ENCODE results near the gene NOPCHAP1.
"Not testable (repeated sequence)": the region's sequence is repeated elsewhere in the genome, so short reads cannot be mapped to it uniquely, and the experiment has no call there.

NOPCHAP1 gene, protein sequence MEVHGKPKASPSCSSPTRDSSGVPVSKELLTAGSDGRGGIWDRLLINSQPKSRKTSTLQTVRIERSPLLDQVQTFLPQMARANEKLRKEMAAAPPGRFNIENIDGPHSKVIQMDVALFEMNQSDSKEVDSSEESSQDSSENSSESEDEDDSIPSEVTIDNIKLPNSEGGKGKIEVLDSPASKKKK

DNA sequence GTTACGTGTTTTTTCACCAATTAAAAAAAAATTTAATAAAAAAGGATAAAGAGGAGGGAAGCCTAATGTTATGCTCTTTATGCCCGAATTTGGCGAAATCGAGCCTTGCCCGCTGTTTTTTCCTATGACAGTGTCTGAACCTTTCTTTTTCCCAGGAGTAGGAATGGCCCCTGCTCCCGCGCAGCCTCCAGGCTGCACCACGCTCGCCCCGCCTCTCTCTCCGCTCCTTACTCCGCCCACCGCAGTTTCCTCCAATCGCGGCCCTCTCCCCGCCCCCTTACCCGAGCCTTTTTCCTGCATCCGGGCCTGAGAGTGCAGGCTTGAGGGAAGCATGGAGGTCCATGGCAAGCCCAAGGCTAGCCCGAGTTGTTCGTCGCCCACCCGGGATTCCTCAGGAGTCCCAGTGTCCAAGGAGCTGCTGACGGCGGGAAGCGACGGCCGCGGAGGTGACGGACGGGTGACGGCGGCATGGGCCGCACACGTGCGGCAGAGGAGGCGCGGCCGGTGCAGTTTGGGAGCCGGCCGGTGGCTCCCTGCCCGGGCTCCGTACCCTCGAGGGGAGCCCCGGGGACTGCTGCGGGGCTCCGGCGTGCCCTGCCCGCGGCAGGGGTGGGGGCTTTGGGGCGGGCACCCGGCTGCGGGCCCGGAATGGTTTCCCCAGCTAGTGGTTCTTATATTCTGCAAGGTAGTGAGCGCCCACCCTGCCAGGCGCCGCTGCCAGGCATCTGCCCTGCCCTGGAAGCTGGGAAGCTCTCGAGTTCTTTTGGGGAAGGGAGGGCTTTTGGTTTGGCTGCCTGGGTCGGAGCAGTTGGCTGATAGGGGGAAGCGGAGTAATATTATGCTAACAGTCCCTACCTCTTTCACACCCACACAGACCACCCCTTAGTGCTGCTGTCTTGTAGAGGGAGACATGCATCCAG, at the start of gene NOPCHAP1:
Gene NOPCHAP1, plus strand, starts transcription at position 295 of the 920 bp plus-strand sequence. Its CDS starts 37 bp downstream, at position 332.
- DNase-seq (ENCODE audit: low read depth), result peak; percentile 89
- peak within 1 kb of the TSS; percentile 77 for H3K4me3 ChIP-seq (ENCODE audit: low read length)
- TF ChIP-seq, protein P1, sequence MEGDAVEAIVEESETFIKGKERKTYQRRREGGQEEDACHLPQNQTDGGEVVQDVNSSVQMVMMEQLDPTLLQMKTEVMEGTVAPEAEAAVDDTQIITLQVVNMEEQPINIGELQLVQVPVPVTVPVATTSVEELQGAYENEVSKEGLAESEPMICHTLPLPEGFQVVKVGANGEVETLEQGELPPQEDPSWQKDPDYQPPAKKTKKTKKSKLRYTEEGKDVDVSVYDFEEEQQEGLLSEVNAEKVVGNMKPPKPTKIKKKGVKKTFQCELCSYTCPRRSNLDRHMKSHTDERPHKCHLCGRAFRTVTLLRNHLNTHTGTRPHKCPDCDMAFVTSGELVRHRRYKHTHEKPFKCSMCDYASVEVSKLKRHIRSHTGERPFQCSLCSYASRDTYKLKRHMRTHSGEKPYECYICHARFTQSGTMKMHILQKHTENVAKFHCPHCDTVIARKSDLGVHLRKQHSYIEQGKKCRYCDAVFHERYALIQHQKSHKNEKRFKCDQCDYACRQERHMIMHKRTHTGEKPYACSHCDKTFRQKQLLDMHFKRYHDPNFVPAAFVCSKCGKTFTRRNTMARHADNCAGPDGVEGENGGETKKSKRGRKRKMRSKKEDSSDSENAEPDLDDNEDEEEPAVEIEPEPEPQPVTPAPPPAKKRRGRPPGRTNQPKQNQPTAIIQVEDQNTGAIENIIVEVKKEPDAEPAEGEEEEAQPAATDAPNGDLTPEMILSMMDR (IDR thresholded peaks at IDR 0.05; ENCODE audit: insufficient read depth, low read depth, low read length, missing control alignments), result no peak

DNA sequence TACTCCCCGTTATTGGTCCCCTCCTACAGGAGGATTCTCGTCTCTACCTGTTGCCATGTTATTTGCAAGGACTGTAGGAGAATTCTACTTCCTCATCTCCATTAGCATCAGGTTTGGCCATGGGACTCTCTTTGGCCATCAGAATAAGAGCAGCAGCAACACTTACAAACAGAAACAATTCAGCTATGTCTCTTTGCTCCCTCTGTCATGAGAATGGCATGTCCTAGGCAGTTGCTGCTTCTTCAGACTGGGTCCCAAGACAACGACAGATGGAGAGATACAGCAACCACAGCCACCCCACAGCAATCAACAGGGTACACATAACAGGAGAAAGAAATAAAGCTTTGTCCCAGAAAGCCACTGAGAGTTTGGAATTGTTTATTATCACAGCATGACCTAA, 47.7 kb upstream of the NOPCHAP1 start:
- TF ChIP-seq, protein P1 (IDR thresholded peaks at IDR 0.05; ENCODE audit: insufficient read depth, low read depth, low read length, missing control alignments), result no peak
- DNase-seq (ENCODE audit: low read depth), result no peak
- no peak overlapping the region for H3K4me3 ChIP-seq (ENCODE audit: low read length)

DNA sequence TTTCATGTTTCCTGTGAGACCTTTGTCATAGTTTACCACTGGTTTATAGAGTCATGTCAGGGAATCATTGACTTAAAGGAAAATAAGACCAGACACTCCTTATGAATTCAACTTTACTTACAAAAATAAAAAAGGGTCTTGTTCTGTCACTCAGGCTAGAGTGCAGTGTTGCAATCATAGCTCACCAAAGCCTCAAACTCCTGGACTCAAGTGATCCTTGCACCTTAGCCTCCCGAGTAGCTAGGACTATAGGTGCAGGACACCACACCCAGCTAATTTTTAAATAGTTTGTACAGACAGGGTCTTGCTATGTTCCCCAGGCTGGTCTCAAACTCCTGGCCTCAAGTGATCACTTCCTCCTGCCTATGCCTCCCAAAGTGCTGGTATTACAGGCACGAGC, 47.0 kb upstream of the NOPCHAP1 start:
- TF ChIP-seq, protein P1 (IDR thresholded peaks at IDR 0.05; ENCODE audit: insufficient read depth, low read depth, low read length, missing control alignments), result no peak
- H3K4me3 ChIP-seq (ENCODE audit: low read length), result no peak overlapping the region

DNA sequence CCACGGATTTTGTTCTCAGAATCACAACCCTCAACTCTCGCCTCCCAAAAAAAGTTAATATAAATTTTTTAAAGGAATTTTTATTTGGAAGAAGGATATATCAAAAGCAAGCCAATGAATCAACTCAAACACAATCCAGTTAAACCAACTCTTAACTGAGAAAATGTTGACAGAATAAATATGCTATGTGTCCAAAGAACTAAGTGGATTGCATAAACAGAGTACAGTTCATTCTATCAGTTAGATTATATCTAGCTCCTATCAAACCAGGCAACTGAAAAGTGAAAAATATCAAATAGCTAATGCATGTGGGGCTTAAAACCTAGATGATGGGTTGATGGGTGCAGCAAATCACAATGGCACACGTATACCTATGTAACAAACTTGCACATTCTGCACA, 44.7 kb upstream of the NOPCHAP1 start:
- DNase-seq (ENCODE audit: low read depth), result no peak
- TF ChIP-seq, protein P1 (IDR thresholded peaks at IDR 0.05; ENCODE audit: insufficient read depth, low read depth, low read length, missing control alignments), result no peak
- H3K4me3 ChIP-seq (ENCODE audit: low read length), result no peak overlapping the region

More for the DNA sequence above, 47.0 kb upstream of the NOPCHAP1 start:
- no peak for DNase-seq (ENCODE audit: low read depth)

DNA sequence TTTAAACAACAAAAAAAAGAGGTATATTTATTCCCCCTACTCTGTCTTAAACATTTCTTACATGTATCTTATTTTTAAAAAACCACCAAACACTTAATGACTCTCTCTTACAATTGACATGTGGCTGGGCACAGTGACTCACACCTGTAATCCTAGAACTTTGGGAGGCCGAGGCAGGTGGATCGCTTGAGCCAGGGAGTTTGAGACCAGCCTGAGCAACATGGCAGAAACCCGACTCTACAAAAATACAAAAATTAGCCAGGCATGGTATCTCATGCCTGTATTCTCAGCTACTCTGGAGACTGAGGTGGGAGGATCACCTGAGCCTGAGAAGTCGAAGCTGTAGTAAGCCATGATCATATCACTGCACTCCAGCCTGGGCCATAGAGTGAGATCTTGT, 44.0 kb upstream of the NOPCHAP1 start:
- TF ChIP-seq, protein P1 (IDR thresholded peaks at IDR 0.05; ENCODE audit: insufficient read depth, low read depth, low read length, missing control alignments), result no peak
- no peak overlapping the region for H3K4me3 ChIP-seq (ENCODE audit: low read length)
- DNase-seq (ENCODE audit: low read depth), result peak; percentile 24

DNA sequence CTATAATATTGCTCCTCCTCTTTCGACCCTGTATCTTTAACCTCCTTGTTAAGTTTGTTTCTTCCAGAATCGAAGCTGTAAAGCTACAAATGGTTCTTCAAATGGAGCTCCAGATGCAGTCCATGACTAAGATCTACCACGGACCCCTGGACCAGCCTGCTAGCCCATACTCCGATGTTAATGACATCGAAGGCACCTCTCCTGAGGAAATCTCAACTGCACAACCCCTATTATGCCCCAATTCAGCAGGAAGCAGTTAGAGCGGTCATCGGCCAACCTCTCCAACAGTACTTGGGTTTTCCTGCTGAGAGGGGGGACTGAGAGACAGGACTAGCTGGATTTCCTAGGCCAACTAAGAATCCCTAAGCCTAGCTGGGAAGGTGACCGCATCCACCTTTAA, 42.7 kb upstream of the NOPCHAP1 start:
- not testable (repeated sequence) for DNase-seq (ENCODE audit: low read depth); H3K4me3 ChIP-seq (ENCODE audit: low read length)

DNA sequence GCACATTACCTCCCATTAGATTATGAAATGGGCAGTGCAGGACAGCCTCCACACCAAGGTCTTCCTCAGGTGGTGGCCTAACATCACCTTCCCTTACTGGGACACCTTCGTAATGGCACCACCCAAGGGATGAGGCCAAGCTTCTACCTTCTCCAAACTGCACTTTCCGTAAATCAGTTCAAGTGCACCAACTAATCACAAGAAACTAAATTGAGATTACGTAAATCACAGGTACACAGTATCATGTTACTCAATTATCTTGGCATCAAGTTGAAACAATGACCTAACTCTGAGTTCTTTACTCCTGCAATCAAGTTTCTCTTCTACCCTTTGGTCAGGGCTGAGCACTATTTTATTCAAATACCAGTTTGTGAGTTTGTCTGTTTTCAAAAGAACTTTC, 41.9 kb upstream of the NOPCHAP1 start:
- peak; percentile 75 for DNase-seq (ENCODE audit: low read depth)
- no peak overlapping the region for H3K4me3 ChIP-seq (ENCODE audit: low read length)
- TF ChIP-seq, protein P1 (IDR thresholded peaks at IDR 0.05; ENCODE audit: insufficient read depth, low read depth, low read length, missing control alignments), result no peak

DNA sequence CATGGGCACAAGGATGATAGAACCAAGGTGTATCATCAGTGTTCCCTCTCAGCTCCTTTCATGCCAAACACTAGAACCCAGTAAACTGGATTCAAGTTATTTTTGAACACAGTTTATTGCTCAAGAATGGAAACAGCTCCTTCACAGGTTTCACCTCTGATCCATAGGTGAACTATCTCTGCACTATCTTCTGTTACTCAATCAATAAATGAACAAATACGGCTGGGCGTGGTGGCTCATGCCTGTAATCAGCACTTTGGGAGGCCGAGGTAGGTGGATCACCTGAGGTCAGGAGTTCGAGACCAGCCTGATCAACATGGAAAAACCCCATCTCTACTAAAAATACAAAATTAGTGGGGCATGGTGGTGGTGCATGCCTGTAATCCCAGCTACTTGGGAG, 37.4 kb upstream of the NOPCHAP1 start:
- not testable (repeated sequence) for DNase-seq (ENCODE audit: low read depth); H3K4me3 ChIP-seq (ENCODE audit: low read length)
